ENCODE data around the gene AKAIN1. TPM values are rescaled to one million over a fixed set of nuclear protein-coding genes. Genes with fewer than 3 reads are reported as not detected.
A peak's percentile ranks its signal among the peaks of the same experiment; 100 is the strongest.

The AKAIN1 gene
- total RNA-seq, 1 donor from 2014 or later, result not detected

- DNase-seq (ENCODE audit: low spot score), result peak; percentile 3
- peaks cover 2% of the 10 kb centered on the region for H3K27me3 Mint-ChIP-seq (ENCODE audit: unreplicated experiment)
- peak overlapping the region; percentile 89 for H3K27ac Mint-ChIP-seq (ENCODE audit: unreplicated experiment)
- H3K9me3 Mint-ChIP-seq (ENCODE audit: unreplicated experiment), result no peaks in the 10 kb centered on the region
- peaks cover 3% of the 10 kb centered on the region for H3K36me3 Mint-ChIP-seq (ENCODE audit: low read depth, unreplicated experiment)
- peaks cover 8% of the 10 kb centered on the region for H3K4me1 Mint-ChIP-seq (ENCODE audit: unreplicated experiment)
- no peak for TF ChIP-seq CTCF (IDR thresholded peaks at IDR 0.05; ENCODE audit: unreplicated experiment)
- peak overlapping the region; percentile 96 for H3K4me3 Mint-ChIP-seq (ENCODE audit: unreplicated experiment)
Observed at GRCh38 chr18:5237083-5237722, 40.1 kb upstream of the AKAIN1 start.

DNA sequence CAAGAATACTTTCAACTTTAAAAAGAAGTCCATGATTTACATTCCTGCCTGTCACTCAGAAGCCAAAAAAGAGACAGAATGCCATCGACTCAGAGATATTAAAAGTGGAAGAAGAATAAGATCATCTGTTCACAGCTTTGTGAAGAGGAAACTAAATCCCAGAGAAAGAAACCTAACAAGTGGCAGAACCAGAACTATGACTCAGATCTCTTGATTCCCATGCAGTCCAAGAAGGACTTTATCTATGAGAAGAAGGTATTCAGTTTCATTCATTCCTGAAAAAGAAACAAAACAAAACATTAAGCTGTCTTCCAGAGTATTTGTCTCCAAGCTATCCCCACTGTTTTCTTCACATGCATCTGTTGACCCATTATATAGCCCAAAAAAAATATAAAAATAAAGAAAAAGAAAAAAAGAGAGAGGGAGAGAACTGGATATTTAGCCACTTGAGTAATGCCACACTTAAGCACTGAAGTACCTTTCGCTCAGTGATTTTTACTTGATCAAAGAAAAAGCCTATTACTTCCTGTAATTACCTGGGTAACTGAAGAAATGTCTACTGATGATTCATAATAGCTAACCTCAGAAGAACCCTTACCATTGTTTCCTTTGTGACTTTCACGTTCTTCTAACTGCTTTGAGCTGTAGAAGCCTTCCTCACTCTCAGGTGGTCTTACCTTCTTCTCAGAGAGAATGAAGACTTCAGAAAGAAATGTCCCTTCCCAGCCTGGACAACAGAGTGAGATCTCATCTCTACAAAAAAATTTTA is 17.7 kb upstream of the AKAIN1 start:
- Mint-ChIP-seq H3K4me1 (ENCODE audit: unreplicated experiment) (no peaks in the 10 kb centered on the region), H3K27ac (ENCODE audit: unreplicated experiment) (no peak overlapping the region), H3K9me3 (ENCODE audit: unreplicated experiment) (no peaks in the 10 kb centered on the region), H3K27me3 (ENCODE audit: unreplicated experiment) (no peaks in the 10 kb centered on the region), H3K4me3 (ENCODE audit: unreplicated experiment) (no peak overlapping the region), H3K36me3 (ENCODE audit: low read depth, unreplicated experiment) (no peaks in the 10 kb centered on the region)
- DNase-seq (ENCODE audit: low spot score), result no peak
- no peak for TF ChIP-seq CTCF (IDR thresholded peaks at IDR 0.05; ENCODE audit: unreplicated experiment)

- Mint-ChIP-seq H3K36me3 (ENCODE audit: low read depth, unreplicated experiment) (no peaks in the 10 kb centered on the region), H3K4me3 (ENCODE audit: unreplicated experiment) (no peak overlapping the region), H3K27me3 (ENCODE audit: unreplicated experiment) (peaks cover 2% of the 10 kb centered on the region), H3K27ac (ENCODE audit: unreplicated experiment) (no peak overlapping the region), H3K9me3 (ENCODE audit: unreplicated experiment) (no peaks in the 10 kb centered on the region), H3K4me1 (ENCODE audit: unreplicated experiment) (no peaks in the 10 kb centered on the region)
- TF ChIP-seq CTCF (IDR thresholded peaks at IDR 0.05; ENCODE audit: unreplicated experiment), result no peak
- no peak for DNase-seq (ENCODE audit: low spot score)
Observed at GRCh38 chr18:5207471-5208150, 10.6 kb upstream of the AKAIN1 start.

DNA sequence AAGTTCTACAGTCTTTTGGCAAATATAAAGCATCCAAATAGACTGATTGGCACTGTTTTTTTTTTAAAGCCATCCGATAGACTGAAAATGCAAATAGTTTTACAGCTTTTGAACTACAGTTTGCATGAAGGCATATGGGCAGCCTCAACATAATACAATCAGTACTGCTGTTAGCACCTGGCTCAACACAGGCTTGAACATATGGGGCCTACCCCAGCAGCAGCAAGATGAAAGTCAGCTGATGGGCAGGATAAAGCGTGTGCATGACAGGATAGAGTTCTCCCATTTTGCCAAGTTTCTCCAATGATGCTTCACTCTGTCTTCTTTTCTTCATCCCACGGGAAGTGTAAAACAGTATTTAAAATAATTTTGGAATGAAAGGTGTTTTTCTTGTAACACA is 1.3 kb upstream of the AKAIN1 start:
- no peak overlapping the region for H3K27ac Mint-ChIP-seq (ENCODE audit: unreplicated experiment)

More for the DNA sequence above, 1.3 kb upstream of the AKAIN1 start:
- Mint-ChIP-seq H3K9me3 (ENCODE audit: unreplicated experiment) (no peaks in the 10 kb centered on the region), H3K27me3 (ENCODE audit: unreplicated experiment) (peaks cover 22% of the 10 kb centered on the region), H3K36me3 (ENCODE audit: low read depth, unreplicated experiment) (no peaks in the 10 kb centered on the region), H3K4me1 (ENCODE audit: unreplicated experiment) (peaks cover 10% of the 10 kb centered on the region), H3K4me3 (ENCODE audit: unreplicated experiment) (no peak overlapping the region)
- TF ChIP-seq CTCF (IDR thresholded peaks at IDR 0.05; ENCODE audit: unreplicated experiment), result no peak
- DNase-seq (ENCODE audit: low spot score), result no peak

Measured in endothelial cell (in vitro differentiated cells).